Endothelial cell of umbilical vein (primary cell): ENCODE data around the gene ACLY.

Experiments used
- EZH2 ChIP-seq: IDR thresholded peaks from 2 replicates; pipeline ENCODE4 v1.6.1; 2012; ENCODE audit warnings: borderline replicate concordance, low read depth, mild to moderate bottlenecking, moderate library complexity, low read length, inconsistent platforms; ENCODE audit not compliant: severe bottlenecking
- POLR2A ChIP-seq: IDR thresholded peaks from 2 replicates; pipeline ENCODE4 v1.6.1; 2012; ENCODE audit warnings: low read depth, mild to moderate bottlenecking, control low read depth, low read length
- TF ChIP-seq, protein P1 (sequence below), 2 donors: IDR thresholded peaks; 1 replicate in 1 of 2; 2 replicates in 1 of 2; pipeline ENCODE4 v1.5.1; 2011; ENCODE audit warnings: low read length in 2 of 2, mild to moderate bottlenecking in 2 of 2, moderate library complexity in 2 of 2, control low read depth in 1 of 2, inconsistent platforms in 1 of 2, low read depth in 1 of 2; ENCODE audit not compliant: insufficient read depth in 1 of 2; ENCODE audit errors: extremely low read depth in 1 of 2
- TF ChIP-seq, protein P2 (sequence below): IDR thresholded peaks from 2 replicates; pipeline ENCODE4 v1.6.1; 2011; ENCODE audit not compliant: insufficient read depth, insufficient read length

DNA sequence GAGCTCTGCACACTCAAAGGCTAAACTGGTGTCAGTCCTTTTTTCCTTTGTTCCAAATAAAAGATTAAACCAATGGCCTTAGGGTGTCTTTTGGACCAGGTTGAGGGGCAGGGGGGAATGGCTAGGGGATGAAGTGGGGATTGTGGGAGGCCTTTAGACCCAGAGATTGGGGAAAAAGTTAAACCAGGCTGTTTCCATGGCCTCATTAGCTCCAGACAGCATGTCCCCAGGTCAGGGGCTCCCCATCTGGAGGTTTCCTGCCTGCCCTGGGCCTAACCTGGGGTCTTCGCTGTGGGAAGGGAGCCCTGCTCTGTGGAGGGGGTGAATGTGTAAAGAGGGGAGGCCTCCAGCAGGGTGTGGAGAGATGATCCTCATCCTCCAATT is 95.6 kb downstream of the ACLY start:
- no peak for TF ChIP-seq POLR2A
- TF ChIP-seq, protein P1, sequence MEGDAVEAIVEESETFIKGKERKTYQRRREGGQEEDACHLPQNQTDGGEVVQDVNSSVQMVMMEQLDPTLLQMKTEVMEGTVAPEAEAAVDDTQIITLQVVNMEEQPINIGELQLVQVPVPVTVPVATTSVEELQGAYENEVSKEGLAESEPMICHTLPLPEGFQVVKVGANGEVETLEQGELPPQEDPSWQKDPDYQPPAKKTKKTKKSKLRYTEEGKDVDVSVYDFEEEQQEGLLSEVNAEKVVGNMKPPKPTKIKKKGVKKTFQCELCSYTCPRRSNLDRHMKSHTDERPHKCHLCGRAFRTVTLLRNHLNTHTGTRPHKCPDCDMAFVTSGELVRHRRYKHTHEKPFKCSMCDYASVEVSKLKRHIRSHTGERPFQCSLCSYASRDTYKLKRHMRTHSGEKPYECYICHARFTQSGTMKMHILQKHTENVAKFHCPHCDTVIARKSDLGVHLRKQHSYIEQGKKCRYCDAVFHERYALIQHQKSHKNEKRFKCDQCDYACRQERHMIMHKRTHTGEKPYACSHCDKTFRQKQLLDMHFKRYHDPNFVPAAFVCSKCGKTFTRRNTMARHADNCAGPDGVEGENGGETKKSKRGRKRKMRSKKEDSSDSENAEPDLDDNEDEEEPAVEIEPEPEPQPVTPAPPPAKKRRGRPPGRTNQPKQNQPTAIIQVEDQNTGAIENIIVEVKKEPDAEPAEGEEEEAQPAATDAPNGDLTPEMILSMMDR (IDR thresholded peaks at IDR 0.05; ENCODE audit: extremely low read depth in 1 of 2, insufficient read depth in 1 of 2, low read depth in 1 of 2, low read length in 2 of 2): no peak
- TF ChIP-seq EZH2: no peak
- TF ChIP-seq, protein P2, sequence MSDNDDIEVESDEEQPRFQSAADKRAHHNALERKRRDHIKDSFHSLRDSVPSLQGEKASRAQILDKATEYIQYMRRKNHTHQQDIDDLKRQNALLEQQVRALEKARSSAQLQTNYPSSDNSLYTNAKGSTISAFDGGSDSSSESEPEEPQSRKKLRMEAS: no peak
